ENCODE measurements around the gene FBXO46.
"Not testable (repeated sequence)": the region's sequence is repeated elsewhere in the genome, so short reads cannot be mapped to it uniquely, and the experiment has no call there.

FBXO46 gene

GRCh38 chr19:45717983-45718650 lies 12.6 kb downstream of the FBXO46 start:
- no peak for DNase-seq

GRCh38 chr19:45717131-45717982 lies 13.3 kb downstream of the FBXO46 start:
- peak; percentile 79 to 96 (median 86) for DNase-seq

- no peak for DNase-seq
These were observed 14.2 kb downstream of the FBXO46 start for GRCh38 chr19:45716359-45717130.

- no peak for DNase-seq
These were observed 15.6 kb downstream of the FBXO46 start for GRCh38 chr19:45715139-45715538.

GRCh38 chr19:45713141-45713540 lies 17.6 kb downstream of the FBXO46 start:
- DNase-seq, result no peak

- no peak for DNase-seq
These were observed 18.0 kb downstream of the FBXO46 start for GRCh38 chr19:45712699-45713067.

GRCh38 chr19:45711851-45712698 lies 18.6 kb downstream of the FBXO46 start:
- no peak for DNase-seq

- DNase-seq, result no peak
These were observed 20.2 kb downstream of the FBXO46 start for GRCh38 chr19:45710356-45711130.

- DNase-seq, result no peak
These were observed 24.8 kb downstream of the FBXO46 start for GRCh38 chr19:45705710-45706415.

- DNase-seq, result no peak
These were observed 25.6 kb downstream of the FBXO46 start for GRCh38 chr19:45705115-45705514.

- no peak for DNase-seq
These were observed 29.0 kb downstream of the FBXO46 start for GRCh38 chr19:45701676-45702075.

GRCh38 chr19:45693106-45693788 lies 37.4 kb downstream of the FBXO46 start:
- peak; percentile 56 to 70 (median 63) for DNase-seq

- peak; percentile 93 to 98 (median 96) for DNase-seq
These were observed 38.2 kb downstream of the FBXO46 start, which contains the start of gene QPCTL for GRCh38 chr19:45692187-45693105. QPCTL (plus strand) TSS chr19:45692666; CDS start chr19:45692704, 38 bp downstream.

GRCh38 chr19:45691516-45692186 lies 39.0 kb downstream of the FBXO46 start, which contains the start of gene SNRPD2:
SNRPD2 (minus strand) TSS chr19:45691953; CDS start chr19:45691888, 65 bp downstream.
- peak; percentile 89 to 93 (median 91) for DNase-seq

GRCh38 chr19:45687599-45687998 lies 43.1 kb downstream of the FBXO46 start:
- DNase-seq, result no peak

GRCh38 chr19:45685045-45685444 lies 45.7 kb downstream of the FBXO46 start:
- not testable (repeated sequence) for DNase-seq

- DNase-seq, result no peak
These were observed 47.8 kb downstream of the FBXO46 start for GRCh38 chr19:45682908-45683307.

- DNase-seq, result no peak
These were observed 48.6 kb downstream of the FBXO46 start for GRCh38 chr19:45682117-45682516.
